CD4-positive, alpha-beta memory T cell (primary cell): Measurements from ENCODE around the gene MTTP. TPM values are rescaled to one million over a fixed set of nuclear protein-coding genes. Genes with fewer than 3 reads are reported as not detected.

Source experiments
- CTCF ChIA-PET: fragments of 350-600 bp; sonication (Branson Sonifier 250); formaldehyde crosslinking; loops from one replicate; lab custom pipeline; 2021; ENCODE audit warnings: inconsistent platforms; ENCODE audit not compliant: partially characterized antibody; lab: Charles Lee
- POLR2A ChIA-PET: fragments of 350-600 bp; sonication (Branson Sonifier 250); formaldehyde crosslinking; loops from one replicate; lab custom pipeline; 2021; ENCODE audit not compliant: partially characterized antibody; lab: Charles Lee
- DNase-seq, 5 donors: peaks; one replicate each; pipeline versions ENCODE4 v3.0.0 to v3.0.0-alpha.2; 2020 to 2022; ENCODE audit warnings: mixed read lengths in 1 of 5
- H3K27ac ChIP-seq: one replicate; pipeline ENCODE4 v1.7.0; 2013; ENCODE audit warnings: low read depth, low read length
- H3K27me3 ChIP-seq: 2 replicates; pipeline ENCODE4 v1.7.0; 2013; ENCODE audit warnings: mild to moderate bottlenecking, low read length, moderate library complexity; ENCODE audit not compliant: insufficient read depth
- H3K36me3 ChIP-seq: 2 replicates; pipeline ENCODE4 v1.7.0; 2013; ENCODE audit warnings: mild to moderate bottlenecking, low read length, moderate library complexity; ENCODE audit not compliant: insufficient read depth
- H3K4me1 ChIP-seq: 2 replicates; pipeline ENCODE4 v1.7.0; 2013; ENCODE audit warnings: mild to moderate bottlenecking, low read length, moderate library complexity; ENCODE audit not compliant: insufficient read depth
- H3K4me3 ChIP-seq, 2 donors: one replicate each; pipeline ENCODE4 v1.7.0; 2013; ENCODE audit warnings: low read length in 2 of 2, mild to moderate bottlenecking in 1 of 2
- H3K9me3 ChIP-seq, 2 donors: one replicate each; pipeline ENCODE4 v1.7.0; 2013; ENCODE audit warnings: low read length in 2 of 2, control low read depth in 1 of 2; ENCODE audit not compliant: control insufficient read depth in 1 of 2
- H3K27ac Mint-ChIP-seq, 7 donors: one replicate each; pipeline ENCODE4 v1.8.0; 2020 to 2021; ENCODE audit warnings: mixed read lengths in 7 of 7, mild to moderate bottlenecking in 6 of 7, inconsistent platforms in 3 of 7, moderate library complexity in 3 of 7
- H3K27me3 Mint-ChIP-seq, 2 donors: one replicate each; pipeline ENCODE4 v1.8.0; 2020 to 2021; ENCODE audit warnings: mixed read lengths in 2 of 2
- H3K36me3 Mint-ChIP-seq, 2 donors: one replicate each; pipeline ENCODE4 v1.8.0; 2020 to 2021; ENCODE audit warnings: mixed read lengths in 2 of 2, inconsistent platforms in 1 of 2, mild to moderate bottlenecking in 1 of 2
- H3K4me1 Mint-ChIP-seq, 4 donors: one replicate each; pipeline ENCODE4 v1.8.0; 2020 to 2021; ENCODE audit warnings: mixed read lengths in 4 of 4, mild to moderate bottlenecking in 1 of 4
- H3K4me3 Mint-ChIP-seq, 8 donors: one replicate each; pipeline ENCODE4 v1.8.0; 2020 to 2021; ENCODE audit warnings: mixed read lengths in 8 of 8, mild to moderate bottlenecking in 7 of 8, moderate library complexity in 6 of 8, inconsistent platforms in 3 of 8
- H3K9me3 Mint-ChIP-seq, 8 donors: one replicate each; pipeline ENCODE4 v1.8.0; 2020 to 2021; ENCODE audit warnings: mixed read lengths in 8 of 8, mild to moderate bottlenecking in 5 of 8, inconsistent platforms in 3 of 8, moderate library complexity in 1 of 8
- intact Hi-C: fragments of 100-400 bp; cut with micrococcal nuclease; formaldehyde crosslinking; loops from one replicate; pipeline ENCODE4 v1.15.1; 2023
- polyA plus RNA-seq, 2 donors: library from polyadenylated mRNA; unstranded; fragments of 300-500 nt; fragmentation: Illumina TruSeq; gene quantifications; one replicate each; pipeline ENCODE4 v1.2.3, GENCODE V29; 2021
- total RNA-seq, 2 experiments: library from RNA; stranded (reverse); gene quantifications; one replicate each; pipeline ENCODE4 v1.2.3, GENCODE V29; 2021

Gene MTTP
- total and polyA plus RNA-seq, 4 experiments from 2014 or later, result 0.67 TPM; not detected in 3

DNA sequence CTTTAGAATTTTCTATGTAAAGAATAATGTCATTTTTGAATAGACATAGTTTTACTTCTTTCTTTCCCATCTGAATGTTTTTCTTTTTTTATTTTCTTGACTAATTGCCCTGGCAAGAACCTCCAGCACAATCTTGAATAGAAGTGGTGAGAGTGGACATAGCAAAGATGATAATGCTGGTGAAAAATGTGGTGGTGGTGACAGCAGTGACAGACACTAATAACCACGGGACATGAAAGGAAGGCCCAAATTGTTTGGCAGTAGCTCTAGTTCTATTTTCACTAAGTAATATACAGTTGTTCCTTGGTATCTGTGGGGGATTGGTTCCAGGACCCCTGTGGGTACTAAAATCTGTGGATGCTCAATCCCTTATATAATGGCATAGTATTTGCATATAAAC, 53.4 kb downstream of the MTTP start:
- no peak overlapping the region for H3K4me3 Mint-ChIP-seq
- intact Hi-C loops, result no loop called here
- no peak overlapping the region for H3K27ac Mint-ChIP-seq

DNA sequence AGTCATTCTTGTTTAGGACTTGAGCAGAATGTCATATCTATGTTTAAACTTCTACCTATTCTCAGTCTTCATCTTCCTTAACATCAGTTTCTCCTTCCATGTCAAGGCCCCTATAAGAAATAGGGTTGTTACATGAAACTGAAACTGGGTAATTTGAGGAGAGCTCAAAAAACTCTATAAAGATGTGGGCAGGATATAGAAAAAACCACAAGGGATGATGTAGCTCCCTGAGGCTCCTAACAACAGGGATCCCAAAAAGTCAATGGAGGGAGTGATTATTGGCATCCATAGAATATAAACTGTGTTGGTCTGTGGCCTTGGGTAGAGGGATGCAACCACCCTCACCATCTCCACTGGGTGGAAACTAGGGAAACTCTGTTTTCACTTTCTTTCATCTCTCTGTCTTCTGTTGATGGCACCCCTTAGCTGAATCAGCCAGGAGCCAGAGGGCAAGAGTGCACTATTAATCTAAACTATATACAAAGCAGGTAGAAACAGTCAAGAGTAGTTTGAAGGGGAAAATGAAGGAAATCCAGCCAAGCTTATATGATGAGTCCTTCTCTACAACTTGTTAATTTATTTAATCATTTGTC, 55.4 kb downstream of the MTTP start:
- ChIA-PET POLR2A (no interaction called here), CTCF (no interaction called here)
- Mint-ChIP-seq H3K4me1 (peaks cover 0 to 2% (median 0%) of the 10 kb centered on the region in 4 donors), H3K9me3 (no peaks in the 10 kb centered on the region), H3K36me3 (no peaks in the 10 kb centered on the region), H3K27ac (no peak overlapping the region), H3K27me3 (peaks cover 0 to 3% of the 10 kb centered on the region in 2 donors), H3K4me3 (no peak overlapping the region)
- H3K36me3 ChIP-seq, result no peaks in the 10 kb centered on the region
- no peak overlapping the region for H3K27ac ChIP-seq
- DNase-seq, result no peak
- no peaks in the 10 kb centered on the region for H3K9me3 ChIP-seq
- H3K4me3 ChIP-seq, result no peak overlapping the region
- intact Hi-C loops, result no loop called here
- H3K27me3 ChIP-seq, result no peaks in the 10 kb centered on the region
- H3K4me1 ChIP-seq, result no peaks in the 10 kb centered on the region

More for the DNA sequence above, 53.4 kb downstream of the MTTP start:
- CTCF ChIA-PET, result no interaction called here
- peaks cover 0 to 4% (median under 1%) of the 10 kb centered on the region in 4 donors for H3K4me1 Mint-ChIP-seq
- no peak for DNase-seq
- Histone ChIP-seq H3K4me3 (no peak overlapping the region), H3K9me3 (no peaks in the 10 kb centered on the region), H3K27me3 (no peaks in the 10 kb centered on the region), H3K36me3 (no peaks in the 10 kb centered on the region), H3K4me1 (no peaks in the 10 kb centered on the region), H3K27ac (no peak overlapping the region)
- H3K9me3 Mint-ChIP-seq, result no peaks in the 10 kb centered on the region
- no peaks in the 10 kb centered on the region for H3K36me3 Mint-ChIP-seq
- peaks cover 0 to 1% of the 10 kb centered on the region in 2 donors for H3K27me3 Mint-ChIP-seq
- POLR2A ChIA-PET, result no interaction called here

DNA sequence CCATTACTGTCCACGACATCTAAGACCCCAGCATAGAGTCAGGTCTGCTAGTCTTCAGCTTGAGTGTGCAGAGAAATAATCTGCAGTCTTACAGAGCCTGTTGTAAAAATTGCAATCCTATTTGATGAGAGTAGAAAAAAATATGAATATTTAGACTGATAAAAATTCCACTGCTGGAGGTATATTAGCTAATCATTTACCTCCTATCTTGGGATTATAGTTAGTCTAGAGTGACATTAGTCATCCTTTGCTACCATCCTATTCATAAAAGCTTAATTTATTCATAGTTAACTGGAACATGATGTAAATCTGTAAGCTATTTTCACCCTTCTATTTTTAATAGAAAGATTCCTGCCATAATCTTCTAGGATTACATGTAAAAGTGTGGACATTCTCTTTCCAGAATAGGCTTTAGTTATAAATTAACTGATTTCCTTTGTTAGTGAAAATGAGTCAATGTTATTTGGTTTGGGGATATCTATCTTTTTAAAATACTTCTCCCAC, 56.3 kb downstream of the MTTP start:
- CTCF ChIA-PET, result no interaction called here
- Mint-ChIP-seq H3K9me3 (no peaks in the 10 kb centered on the region), H3K4me1 (peaks cover 0 to 2% (median 0%) of the 10 kb centered on the region in 4 donors), H3K27ac (no peak overlapping the region), H3K27me3 (peaks cover 0 to 3% of the 10 kb centered on the region in 2 donors), H3K36me3 (no peaks in the 10 kb centered on the region), H3K4me3 (no peak overlapping the region)
- intact Hi-C loops, result no loop called here
- POLR2A ChIA-PET, result no interaction called here
- H3K4me1 ChIP-seq, result no peaks in the 10 kb centered on the region
- no peak overlapping the region for H3K4me3 ChIP-seq
- no peak for DNase-seq
- H3K27ac ChIP-seq, result no peak overlapping the region
- no peaks in the 10 kb centered on the region for H3K36me3 ChIP-seq
- H3K9me3 ChIP-seq, result no peaks in the 10 kb centered on the region
- H3K27me3 ChIP-seq, result no peaks in the 10 kb centered on the region

DNA sequence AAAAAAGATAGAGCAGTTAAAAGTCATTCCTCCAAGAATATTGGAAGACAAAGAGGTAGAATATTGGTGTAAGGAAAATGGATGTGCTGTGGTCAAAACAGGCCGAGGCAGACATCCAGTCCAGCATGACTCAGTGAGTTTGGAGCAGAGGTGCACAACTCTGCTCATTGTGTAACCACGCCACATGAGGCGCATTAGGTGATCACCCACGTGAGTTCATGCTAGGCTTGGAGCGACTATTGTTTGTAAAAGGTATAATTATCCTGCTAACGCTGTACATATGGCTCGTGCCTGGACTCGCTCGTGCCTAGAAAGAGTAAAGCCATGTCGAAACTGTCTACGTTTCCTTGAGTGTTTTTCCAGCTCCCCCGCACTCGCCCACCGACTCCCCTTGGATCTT, 59.1 kb downstream of the MTTP start:
- Histone ChIP-seq H3K9me3 (no peaks in the 10 kb centered on the region), H3K27ac (no peak overlapping the region), H3K4me3 (no peak overlapping the region), H3K4me1 (no peaks in the 10 kb centered on the region), H3K27me3 (no peaks in the 10 kb centered on the region), H3K36me3 (no peaks in the 10 kb centered on the region)
- Mint-ChIP-seq H3K36me3 (no peaks in the 10 kb centered on the region), H3K9me3 (no peaks in the 10 kb centered on the region), H3K4me1 (peaks cover 0 to 2% (median 0%) of the 10 kb centered on the region in 4 donors), H3K27me3 (peaks cover 0 to 3% of the 10 kb centered on the region in 2 donors), H3K27ac (no peak overlapping the region), H3K4me3 (no peak overlapping the region)
- DNase-seq, result no peak
- CTCF ChIA-PET, result no interaction called here
- POLR2A ChIA-PET, result no interaction called here
- intact Hi-C loops, result no loop called here

DNA sequence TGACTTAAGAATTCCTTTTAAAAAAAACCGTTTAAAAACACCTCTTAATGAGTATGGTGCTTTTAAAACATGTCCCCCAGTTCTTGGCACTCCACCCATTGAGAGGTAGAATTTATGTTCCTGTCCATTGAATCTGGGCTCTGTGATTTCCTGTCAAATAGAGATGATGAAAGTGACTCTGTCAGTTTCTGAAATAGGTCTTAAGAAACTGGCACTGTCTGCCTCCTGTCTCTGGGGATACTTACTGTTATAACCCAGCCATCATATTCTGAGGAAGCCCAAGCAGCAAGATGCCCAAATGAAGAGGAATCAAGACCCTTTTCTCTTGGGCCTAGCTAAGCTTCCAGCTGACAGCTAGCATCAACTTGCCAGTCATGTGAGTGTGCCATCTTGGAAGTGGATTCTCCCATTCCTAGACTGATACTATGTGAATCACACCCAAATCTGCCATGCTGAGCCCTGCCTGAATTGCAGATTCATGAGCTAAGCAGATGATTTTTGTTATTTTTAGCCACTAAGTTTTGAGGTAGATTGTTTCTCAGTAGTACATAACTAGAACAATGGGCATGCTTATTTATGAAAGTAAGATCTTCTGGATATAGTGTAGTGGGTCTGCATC, 60.2 kb downstream of the MTTP start:
- H3K27ac Mint-ChIP-seq, result no peak overlapping the region
- no peak for DNase-seq

DNA sequence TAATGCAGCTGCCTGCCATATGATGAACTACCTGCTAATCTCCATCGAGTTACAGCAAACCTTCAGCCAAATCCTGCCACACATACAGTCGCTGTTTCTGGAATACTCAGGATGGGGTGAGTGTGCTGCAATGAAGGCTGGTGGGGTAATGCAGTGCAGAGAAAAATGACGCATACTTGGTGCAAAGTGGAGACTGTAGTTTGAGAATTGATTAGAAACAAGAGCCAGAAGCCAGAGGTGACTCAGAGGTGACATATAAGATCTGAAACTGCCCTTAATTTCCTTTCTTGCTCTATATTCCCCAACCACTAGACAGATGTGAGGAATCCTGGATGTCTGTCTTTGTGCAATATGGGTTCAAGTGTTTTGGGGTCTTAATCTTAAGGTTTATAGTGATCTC, 61.0 kb downstream of the MTTP start:
- H3K9me3 Mint-ChIP-seq, result no peaks in the 10 kb centered on the region
- CTCF ChIA-PET, result interaction anchor here (0.6 kb wide), 1 partner anchor 1118 kb away, joined by 3 read pairs; no protein-coding TSS in a partner anchor
- no peaks in the 10 kb centered on the region for H3K27me3 ChIP-seq
- H3K4me1 ChIP-seq, result no peaks in the 10 kb centered on the region
- POLR2A ChIA-PET, result no interaction called here
- no peak overlapping the region for H3K27ac ChIP-seq
- no peaks in the 10 kb centered on the region for H3K9me3 ChIP-seq
- H3K4me3 ChIP-seq, result no peak overlapping the region
- no peaks in the 10 kb centered on the region for H3K4me1 Mint-ChIP-seq
- H3K27me3 Mint-ChIP-seq, result peaks cover 0 to 4% of the 10 kb centered on the region in 2 donors
- H3K36me3 ChIP-seq, result no peaks in the 10 kb centered on the region
- H3K27ac Mint-ChIP-seq, result no peak overlapping the region
- no peak for DNase-seq
- H3K36me3 Mint-ChIP-seq, result no peaks in the 10 kb centered on the region
- intact Hi-C loops, result no loop called here
- H3K4me3 Mint-ChIP-seq, result no peak overlapping the region

More for the DNA sequence above, 60.2 kb downstream of the MTTP start:
- intact Hi-C loops, result no loop called here
- H3K36me3 ChIP-seq, result no peaks in the 10 kb centered on the region
- H3K27ac ChIP-seq, result no peak overlapping the region
- Mint-ChIP-seq H3K4me3 (no peak overlapping the region), H3K36me3 (no peaks in the 10 kb centered on the region), H3K9me3 (no peaks in the 10 kb centered on the region), H3K4me1 (peaks cover 0 to 2% (median 0%) of the 10 kb centered on the region in 4 donors), H3K27me3 (peaks cover 0 to 1% of the 10 kb centered on the region in 2 donors)
- CTCF ChIA-PET, result no interaction called here
- H3K9me3 ChIP-seq, result no peaks in the 10 kb centered on the region
- H3K4me1 ChIP-seq, result no peaks in the 10 kb centered on the region
- H3K27me3 ChIP-seq, result no peaks in the 10 kb centered on the region
- no peak overlapping the region for H3K4me3 ChIP-seq
- POLR2A ChIA-PET, result no interaction called here

DNA sequence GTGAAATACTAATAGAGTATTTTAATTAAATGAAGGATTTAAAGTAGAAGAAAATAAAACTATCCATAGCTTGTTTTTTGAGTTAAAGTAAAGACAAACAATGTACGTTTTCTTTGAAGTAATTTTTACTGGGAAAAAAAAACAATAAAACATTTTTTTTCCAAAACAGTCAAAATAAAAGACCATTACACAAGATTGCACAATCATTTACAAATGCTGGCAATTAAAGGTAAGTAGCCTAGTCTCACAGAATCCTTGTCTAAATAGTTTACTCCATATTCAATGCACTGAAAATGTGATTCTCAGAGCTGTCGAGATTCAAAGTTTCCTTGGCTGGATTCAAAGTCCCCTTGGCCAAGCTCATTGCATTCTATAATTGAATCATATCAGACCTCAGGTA, 61.8 kb downstream of the MTTP start:
- Histone ChIP-seq H3K36me3 (no peaks in the 10 kb centered on the region), H3K27ac (no peak overlapping the region), H3K9me3 (no peaks in the 10 kb centered on the region), H3K4me3 (no peak overlapping the region), H3K4me1 (no peaks in the 10 kb centered on the region), H3K27me3 (no peaks in the 10 kb centered on the region)
- Mint-ChIP-seq H3K27ac (no peak overlapping the region), H3K4me1 (no peaks in the 10 kb centered on the region), H3K36me3 (no peaks in the 10 kb centered on the region), H3K9me3 (no peaks in the 10 kb centered on the region), H3K4me3 (no peak overlapping the region), H3K27me3 (peaks cover 0 to 6% of the 10 kb centered on the region in 2 donors)
- intact Hi-C loops, result no loop called here
- DNase-seq, result no peak
- CTCF ChIA-PET, result interaction anchor here (0.6 kb wide), 1 partner anchor 1119 kb away, joined by 3 read pairs; no protein-coding TSS in a partner anchor
- POLR2A ChIA-PET, result no interaction called here
